NT2/D1 (cell line): ENCODE results near the gene KNL1.
A peak's percentile ranks its signal among the peaks of the same experiment; 100 is the strongest.

Source experiments
- DNase-seq: peaks from one replicate; pipeline ENCODE4 v3.0.0-alpha.2; 2011; ENCODE audit warnings: low read depth, low spot score
- H3K27me3 ChIP-seq: 2 replicates; pipeline ENCODE4 v1.6.0; 2011; ENCODE audit warnings: mild to moderate bottlenecking; ENCODE audit not compliant: insufficient read length, insufficient read depth
- H3K36me3 ChIP-seq: 2 replicates; pipeline ENCODE4 v1.6.1; 2011; ENCODE audit warnings: mild to moderate bottlenecking, low read length, mixed read lengths; ENCODE audit not compliant: insufficient read depth, insufficient read length
- H3K4me1 ChIP-seq: 2 replicates; pipeline ENCODE4 v1.5.1; 2011; ENCODE audit not compliant: insufficient read depth, insufficient read length
- H3K4me3 ChIP-seq: 2 replicates; pipeline ENCODE4 v1.5.1; 2011; ENCODE audit warnings: low read depth; ENCODE audit not compliant: insufficient read length
- H3K9ac ChIP-seq: 2 replicates; pipeline ENCODE4 v1.6.0; 2011; ENCODE audit warnings: low read depth; ENCODE audit not compliant: insufficient read length
- H3K9me3 ChIP-seq: 2 replicates; pipeline ENCODE4 v1.5.1; 2011; ENCODE audit warnings: mild to moderate bottlenecking, low read length; ENCODE audit not compliant: insufficient read depth
- SUZ12 ChIP-seq: IDR thresholded peaks from 2 replicates; pipeline ENCODE4 v1.6.1; 2011; ENCODE audit not compliant: insufficient read length, insufficient read depth; ENCODE audit errors: extremely low read depth
- YY1 ChIP-seq: IDR thresholded peaks from 2 replicates; pipeline ENCODE4 v1.6.1; 2011; ENCODE audit not compliant: insufficient read length, insufficient read depth
- ZNF274 ChIP-seq: IDR thresholded peaks from 2 replicates; pipeline ENCODE4 v1.6.1; 2011; ENCODE audit warnings: mild to moderate bottlenecking, low read depth, low read length

The KNL1 gene

GRCh38 chr15:40593588-40594428 is at the start of gene KNL1:
TSS of gene KNL1 (plus strand) at chr15:40594249. CDS start at chr15:40602932, 8,683 bp downstream.
- Histone ChIP-seq H3K36me3 (no peaks in the 10 kb centered on the region), H3K9ac (peak within 1 kb of the TSS; percentile 92), H3K9me3 (no peaks in the 10 kb centered on the region), H3K27me3 (no peaks in the 10 kb centered on the region), H3K4me3 (peak within 1 kb of the TSS; percentile 88), H3K4me1 (no peaks in the 10 kb centered on the region)
- peak; percentile 71 for DNase-seq
- TF ChIP-seq YY1 (peak; percentile 96), ZNF274 (no peak), SUZ12 (no peak)

- Histone ChIP-seq H3K4me1 (no peaks in the 10 kb centered on the region), H3K4me3 (no peak overlapping the region), H3K36me3 (peaks cover 9% of the 10 kb centered on the region), H3K27me3 (no peaks in the 10 kb centered on the region), H3K9me3 (no peaks in the 10 kb centered on the region), H3K9ac (no peak overlapping the region)
- no peak for TF ChIP-seq SUZ12
- no peak for DNase-seq
These were observed 48.6 kb upstream of the KNL1 start for GRCh38 chr15:40545457-40545856.

DNA sequence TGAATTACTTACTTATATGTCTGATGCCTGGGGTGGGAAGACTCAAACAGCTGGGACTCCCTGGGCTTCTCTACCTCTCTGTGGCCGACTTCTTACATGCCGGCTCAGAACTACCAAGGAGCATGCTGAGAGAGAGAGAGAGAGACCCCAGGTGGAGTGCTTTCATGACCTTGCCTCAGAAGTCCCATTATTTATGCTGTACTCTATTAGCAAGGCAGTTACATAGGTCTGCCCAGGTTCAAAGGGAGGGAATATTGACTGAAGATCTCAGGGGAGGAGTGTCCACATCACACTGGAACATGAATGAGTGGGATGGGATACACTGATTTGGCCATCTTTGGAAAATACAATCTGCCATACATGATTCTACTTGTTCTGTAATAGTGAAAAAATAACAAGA is 45.4 kb upstream of the KNL1 start:
- Histone ChIP-seq H3K4me3 (no peak overlapping the region), H3K9ac (no peak overlapping the region), H3K27me3 (no peaks in the 10 kb centered on the region), H3K9me3 (no peaks in the 10 kb centered on the region), H3K36me3 (peaks cover 22% of the 10 kb centered on the region), H3K4me1 (peaks cover 2% of the 10 kb centered on the region)
- no peak for DNase-seq
- no peak for TF ChIP-seq SUZ12
- no peak for TF ChIP-seq ZNF274
- TF ChIP-seq YY1 = no peak

DNA sequence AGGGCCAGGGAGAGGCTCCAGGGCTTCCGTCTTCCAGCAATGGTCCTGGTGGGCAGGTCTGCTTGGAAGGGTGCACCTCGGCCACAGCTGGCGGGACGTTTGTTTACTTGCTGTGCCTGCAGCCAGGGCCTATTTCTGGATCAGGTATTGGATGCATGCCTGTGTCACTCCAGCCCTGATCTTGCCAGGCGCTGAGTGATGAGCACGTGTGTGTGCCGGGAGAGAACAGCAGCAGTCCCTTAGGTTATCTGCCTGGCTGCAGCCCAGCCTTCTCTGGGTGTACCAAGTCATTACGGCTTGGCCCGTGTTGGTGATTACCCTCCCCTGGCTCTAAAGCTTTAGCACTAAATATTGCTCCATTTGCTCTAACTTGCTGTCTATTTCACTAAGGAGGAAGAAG is 44.2 kb upstream of the KNL1 start:
- Histone ChIP-seq H3K4me3 (no peak overlapping the region), H3K36me3 (peaks cover 24% of the 10 kb centered on the region), H3K4me1 (peaks cover 4% of the 10 kb centered on the region), H3K9me3 (no peaks in the 10 kb centered on the region), H3K27me3 (no peaks in the 10 kb centered on the region), H3K9ac (no peak overlapping the region)
- TF ChIP-seq YY1 = no peak
- DNase-seq = no peak

DNA sequence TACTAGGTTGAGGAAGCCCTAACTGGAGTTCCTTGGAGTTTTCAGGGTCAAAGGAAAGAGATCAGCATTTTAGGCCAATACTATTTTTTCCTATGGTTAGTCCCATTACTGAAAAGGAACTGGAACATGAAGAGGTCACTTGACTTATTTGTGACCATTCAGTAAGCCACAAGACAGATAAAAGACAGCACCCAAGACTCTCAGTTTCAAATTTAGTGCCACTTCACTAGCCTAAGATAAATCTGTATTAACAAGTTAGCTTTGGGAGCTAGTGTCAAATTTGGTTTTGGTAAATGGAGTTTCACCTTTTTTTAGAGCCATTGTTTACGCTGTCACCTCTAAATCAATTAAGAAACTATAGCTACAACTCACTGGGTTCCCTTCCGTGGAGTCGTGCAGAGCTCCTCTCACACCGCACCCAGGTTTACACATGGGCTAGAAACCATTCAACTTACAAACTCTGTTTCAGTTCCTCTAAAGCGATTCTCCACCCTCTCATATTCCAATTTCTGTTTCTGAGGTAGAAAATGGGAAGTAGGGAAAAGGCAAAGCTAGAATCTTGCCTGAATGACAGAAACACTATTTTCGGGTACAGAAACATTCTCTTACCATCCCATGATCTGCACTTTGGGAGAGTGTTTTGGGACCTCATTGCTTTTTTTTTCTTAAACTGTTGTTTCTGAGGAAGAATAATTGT is 43.6 kb upstream of the KNL1 start:
- no peak overlapping the region for H3K9ac ChIP-seq
- TF ChIP-seq SUZ12 (no peak), YY1 (no peak), ZNF274 (no peak)

DNA sequence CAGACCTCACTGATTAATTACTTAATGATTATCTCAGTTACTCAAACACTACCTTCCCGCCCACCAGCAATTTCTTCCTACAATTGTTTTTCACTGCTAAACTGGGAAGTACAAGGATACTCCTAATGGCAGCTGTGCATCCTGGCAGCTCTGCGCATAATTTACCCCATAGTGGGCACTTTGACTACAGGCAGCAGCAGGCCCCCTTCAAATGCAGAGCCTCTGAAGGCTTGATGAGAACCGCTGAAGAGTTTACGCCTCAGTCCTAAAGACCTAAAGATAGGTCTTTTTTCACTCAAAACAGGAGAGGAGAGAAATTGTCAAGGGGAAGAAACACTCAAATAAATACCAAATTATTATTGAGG is 39.9 kb upstream of the KNL1 start:
- DNase-seq = peak; percentile 54
- TF ChIP-seq SUZ12 = no peak
- TF ChIP-seq YY1 = no peak
- TF ChIP-seq ZNF274 = no peak
- no peaks in the 10 kb centered on the region for H3K27me3 ChIP-seq
- peaks cover 27% of the 10 kb centered on the region for H3K36me3 ChIP-seq
- no peak overlapping the region for H3K4me3 ChIP-seq
- no peaks in the 10 kb centered on the region for H3K9me3 ChIP-seq
- peaks cover 4% of the 10 kb centered on the region for H3K4me1 ChIP-seq
- no peak overlapping the region for H3K9ac ChIP-seq

More for the DNA sequence above, 43.6 kb upstream of the KNL1 start:
- H3K27me3 ChIP-seq = no peaks in the 10 kb centered on the region
- H3K9me3 ChIP-seq = no peaks in the 10 kb centered on the region
- DNase-seq = no peak
- no peak overlapping the region for H3K4me3 ChIP-seq
- peaks cover 4% of the 10 kb centered on the region for H3K4me1 ChIP-seq
- peaks cover 24% of the 10 kb centered on the region for H3K36me3 ChIP-seq

DNA sequence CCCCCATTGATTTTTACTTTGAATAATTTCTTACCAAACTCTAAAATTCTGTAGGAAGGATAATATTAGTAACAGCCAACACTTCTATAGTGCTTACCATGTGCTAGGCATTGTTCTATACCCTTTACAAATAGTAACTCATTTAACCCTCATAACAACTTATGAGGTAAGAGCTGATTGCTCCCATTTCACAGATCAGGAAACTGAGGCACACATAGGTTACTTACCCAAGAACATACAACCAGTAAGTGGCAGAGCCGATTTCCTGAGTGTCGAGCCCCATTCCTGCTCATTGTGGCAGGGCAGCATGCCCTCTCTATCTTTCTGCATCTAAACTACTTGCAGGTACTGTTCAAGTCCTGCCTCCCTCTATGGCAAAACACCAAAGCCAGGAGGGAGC is 38.2 kb upstream of the KNL1 start:
- H3K4me1 ChIP-seq = peaks cover 4% of the 10 kb centered on the region

More for the DNA sequence above, 38.2 kb upstream of the KNL1 start:
- no peak overlapping the region for H3K4me3 ChIP-seq
- H3K9me3 ChIP-seq = no peaks in the 10 kb centered on the region
- H3K27me3 ChIP-seq = no peaks in the 10 kb centered on the region
- H3K9ac ChIP-seq = no peak overlapping the region
- DNase-seq = no peak
- TF ChIP-seq YY1 (no peak), SUZ12 (no peak), ZNF274 (no peak)
- peaks cover 19% of the 10 kb centered on the region for H3K36me3 ChIP-seq
